ENCODE measurements around the gene PSMA7.

DNA sequence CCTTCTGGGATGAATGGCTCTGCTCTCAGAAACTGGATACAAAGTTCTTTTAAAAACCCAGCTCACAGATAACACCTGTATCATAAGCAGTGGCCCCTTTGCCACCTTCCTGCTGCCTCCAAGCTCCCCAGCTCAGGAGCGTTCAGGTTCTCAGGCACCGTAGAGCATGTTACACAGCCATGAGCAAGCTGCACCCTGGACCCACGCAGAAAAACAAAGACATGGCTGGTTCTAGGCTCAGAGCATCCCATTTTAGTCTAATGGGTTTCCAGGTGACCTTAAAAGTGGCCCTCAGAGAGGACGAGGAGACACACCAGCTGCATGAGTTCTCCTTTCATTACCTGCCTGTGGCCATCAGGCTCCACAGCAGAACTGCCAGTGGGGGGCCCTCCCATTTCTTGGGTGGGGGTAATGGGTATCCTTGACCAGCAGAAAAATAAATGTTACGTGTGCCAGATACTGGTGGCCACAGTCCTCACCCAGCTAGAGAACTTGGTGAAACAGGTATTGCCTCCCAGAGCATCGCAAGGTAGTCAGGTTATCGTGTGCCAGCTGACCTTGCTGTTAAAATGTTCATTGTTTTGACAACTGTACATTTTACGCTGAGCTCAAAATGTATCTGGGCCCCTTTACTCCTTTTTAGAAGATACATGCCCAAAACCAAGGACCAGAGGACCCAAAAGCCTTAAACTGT lies 7.5 kb downstream of the PSMA7 start:
- TF ChIP-seq POLR2A (IDR thresholded peaks at IDR 0.05) (no peak), EP300 (IDR thresholded peaks at IDR 0.05) (no peak)
- TF ChIP-seq, protein P1, sequence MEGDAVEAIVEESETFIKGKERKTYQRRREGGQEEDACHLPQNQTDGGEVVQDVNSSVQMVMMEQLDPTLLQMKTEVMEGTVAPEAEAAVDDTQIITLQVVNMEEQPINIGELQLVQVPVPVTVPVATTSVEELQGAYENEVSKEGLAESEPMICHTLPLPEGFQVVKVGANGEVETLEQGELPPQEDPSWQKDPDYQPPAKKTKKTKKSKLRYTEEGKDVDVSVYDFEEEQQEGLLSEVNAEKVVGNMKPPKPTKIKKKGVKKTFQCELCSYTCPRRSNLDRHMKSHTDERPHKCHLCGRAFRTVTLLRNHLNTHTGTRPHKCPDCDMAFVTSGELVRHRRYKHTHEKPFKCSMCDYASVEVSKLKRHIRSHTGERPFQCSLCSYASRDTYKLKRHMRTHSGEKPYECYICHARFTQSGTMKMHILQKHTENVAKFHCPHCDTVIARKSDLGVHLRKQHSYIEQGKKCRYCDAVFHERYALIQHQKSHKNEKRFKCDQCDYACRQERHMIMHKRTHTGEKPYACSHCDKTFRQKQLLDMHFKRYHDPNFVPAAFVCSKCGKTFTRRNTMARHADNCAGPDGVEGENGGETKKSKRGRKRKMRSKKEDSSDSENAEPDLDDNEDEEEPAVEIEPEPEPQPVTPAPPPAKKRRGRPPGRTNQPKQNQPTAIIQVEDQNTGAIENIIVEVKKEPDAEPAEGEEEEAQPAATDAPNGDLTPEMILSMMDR (IDR thresholded peaks at IDR 0.05) = no peak

All from ovary (tissue), 3 donors.